Left ventricle myocardium inferior (tissue), 1 donor: Measurements from ENCODE around the gene RANBP2. TPM values are rescaled to one million over a fixed set of nuclear protein-coding genes. Genes with fewer than 3 reads are reported as not detected.
"Not testable (repeated sequence)": the region's sequence is repeated elsewhere in the genome, so short reads cannot be mapped to it uniquely, and the experiment has no call there.

Experiments
- DNase-seq: peaks from one replicate; pipeline ENCODE4 v3.0.0-alpha.2; 2020
- H3K27ac ChIP-seq: fragments of 200-600 bp; replicated peaks from 2 replicates; pipeline ENCODE4 v1.8.0; 2021
- H3K27me3 ChIP-seq: fragments of 200-600 bp; 2 replicates; pipeline ENCODE4 v1.8.0; 2021; ENCODE audit warnings: low read depth
- H3K36me3 ChIP-seq: fragments of 200-600 bp; 2 replicates; pipeline ENCODE4 v1.8.0; 2021
- H3K4me1 ChIP-seq: fragments of 200-600 bp; 2 replicates; pipeline ENCODE4 v1.8.0; 2021
- H3K4me3 ChIP-seq: fragments of 200-600 bp; 2 replicates; pipeline ENCODE4 v1.8.0; 2021; ENCODE audit warnings: mild to moderate bottlenecking, moderate library complexity
- H3K9me3 ChIP-seq: fragments of 200-600 bp; replicated peaks from 2 replicates; pipeline ENCODE4 v1.8.0; 2021
- intact Hi-C: fragments of 100-400 bp; cut with micrococcal nuclease; formaldehyde crosslinking; loops from one replicate; pipeline ENCODE4 v1.11.0; 2022
- total RNA-seq: library from RNA; stranded (reverse); fragmentation: NEBNext Ultra II Directional; extraction: Animal tissue kit (Norgen Biotek cat#: 25700); gene quantifications from one replicate; pipeline ENCODE4 v1.2.1, GENCODE V29; 2021
- TF ChIP-seq, protein P1 (sequence below): fragments of 200-600 bp; IDR thresholded peaks from 2 replicates; pipeline ENCODE4 v1.8.0; 2021; ENCODE audit warnings: antibody characterized with exemption, mild to moderate bottlenecking, borderline replicate concordance
- donor health status: DM: no; HTN: yes; CAD: no; lungs with severe emphysema.

Gene RANBP2
- total RNA-seq, 1 donor from 2014 or later: 48.0 TPM

DNA sequence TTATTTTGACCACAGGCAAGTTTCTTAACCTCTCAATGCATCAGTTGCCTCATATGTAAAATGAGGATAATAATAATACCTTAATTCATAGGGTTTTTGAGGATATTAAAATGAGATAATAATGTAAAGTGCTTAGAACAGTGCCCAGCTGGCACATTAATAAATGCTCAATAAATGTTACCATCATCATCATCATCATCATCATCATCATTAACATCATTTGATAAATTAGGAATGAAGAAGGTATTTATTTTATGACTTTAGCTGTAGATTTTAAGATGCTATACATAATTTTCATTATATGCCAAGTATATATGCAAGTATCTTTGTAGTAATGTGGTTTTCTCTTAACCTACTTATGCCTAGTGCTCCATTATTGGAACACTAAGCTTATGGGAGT, 43.3 kb downstream of the RANBP2 start:
- intact Hi-C loops, DNase-seq, H3K27me3 ChIP-seq, H3K4me3 ChIP-seq, H3K9me3 ChIP-seq, H3K4me1 ChIP-seq, H3K27ac ChIP-seq: not testable (repeated sequence)
- H3K36me3 ChIP-seq: peaks cover 52% of the 10 kb centered on the region

DNA sequence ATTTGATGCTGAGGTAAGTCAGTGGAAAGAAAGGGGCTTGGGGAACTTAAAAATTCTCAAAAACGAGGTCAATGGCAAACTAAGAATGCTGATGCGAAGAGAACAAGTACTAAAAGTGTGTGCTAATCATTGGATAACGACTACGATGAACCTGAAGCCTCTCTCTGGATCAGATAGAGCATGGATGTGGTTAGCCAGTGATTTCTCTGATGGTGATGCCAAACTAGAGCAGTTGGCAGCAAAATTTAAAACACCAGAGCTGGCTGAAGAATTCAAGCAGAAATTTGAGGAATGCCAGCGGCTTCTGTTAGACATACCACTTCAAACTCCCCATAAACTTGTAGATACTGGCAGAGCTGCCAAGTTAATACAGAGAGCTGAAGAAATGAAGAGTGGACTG, 47.4 kb downstream of the RANBP2 start:
- H3K4me3 ChIP-seq, intact Hi-C loops, H3K27ac ChIP-seq, DNase-seq, H3K9me3 ChIP-seq, H3K27me3 ChIP-seq, H3K4me1 ChIP-seq: not testable (repeated sequence)
- H3K36me3 ChIP-seq: peaks cover 55% of the 10 kb centered on the region

DNA sequence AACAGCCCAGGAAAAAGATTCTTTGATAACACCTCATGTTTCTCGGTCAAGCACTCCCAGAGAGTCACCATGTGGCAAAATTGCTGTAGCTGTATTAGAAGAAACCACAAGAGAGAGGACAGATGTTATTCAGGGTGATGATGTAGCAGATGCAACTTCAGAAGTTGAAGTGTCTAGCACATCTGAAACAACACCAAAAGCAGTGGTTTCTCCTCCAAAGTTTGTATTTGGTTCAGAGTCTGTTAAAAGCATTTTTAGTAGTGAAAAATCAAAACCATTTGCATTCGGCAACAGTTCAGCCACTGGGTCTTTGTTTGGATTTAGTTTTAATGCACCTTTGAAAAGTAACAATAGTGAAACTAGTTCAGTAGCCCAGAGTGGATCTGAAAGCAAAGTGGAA, 48.6 kb downstream of the RANBP2 start:
- DNase-seq, H3K9me3 ChIP-seq, intact Hi-C loops, H3K27ac ChIP-seq, H3K27me3 ChIP-seq, H3K4me1 ChIP-seq, H3K4me3 ChIP-seq: not testable (repeated sequence)
- peaks cover 64% of the 10 kb centered on the region for H3K36me3 ChIP-seq

DNA sequence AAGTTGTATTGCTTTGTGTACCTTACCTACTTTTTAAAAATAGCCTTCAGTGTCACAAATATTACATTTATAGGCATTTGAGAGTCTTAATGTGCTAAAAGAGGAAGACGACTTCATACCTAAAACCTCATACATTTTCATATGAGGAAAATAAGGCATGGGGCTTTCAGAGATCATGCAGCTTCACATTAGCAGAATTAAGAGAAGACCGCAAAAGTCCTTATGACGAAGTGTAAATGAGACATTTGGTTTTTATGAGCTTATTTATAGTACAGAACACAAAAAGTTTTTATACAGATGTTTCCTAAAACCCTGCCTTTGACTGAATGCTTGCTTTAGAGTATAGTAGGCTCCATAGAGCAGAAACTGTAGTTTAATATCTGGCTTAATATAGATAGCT, 57.2 kb downstream of the RANBP2 start:
- Histone ChIP-seq H3K4me3 (no peak overlapping the region), H3K27ac (no peak overlapping the region), H3K9me3 (no peaks in the 10 kb centered on the region), H3K36me3 (peaks cover 87% of the 10 kb centered on the region), H3K4me1 (no peaks in the 10 kb centered on the region), H3K27me3 (no peaks in the 10 kb centered on the region)
- TF ChIP-seq, protein P1, sequence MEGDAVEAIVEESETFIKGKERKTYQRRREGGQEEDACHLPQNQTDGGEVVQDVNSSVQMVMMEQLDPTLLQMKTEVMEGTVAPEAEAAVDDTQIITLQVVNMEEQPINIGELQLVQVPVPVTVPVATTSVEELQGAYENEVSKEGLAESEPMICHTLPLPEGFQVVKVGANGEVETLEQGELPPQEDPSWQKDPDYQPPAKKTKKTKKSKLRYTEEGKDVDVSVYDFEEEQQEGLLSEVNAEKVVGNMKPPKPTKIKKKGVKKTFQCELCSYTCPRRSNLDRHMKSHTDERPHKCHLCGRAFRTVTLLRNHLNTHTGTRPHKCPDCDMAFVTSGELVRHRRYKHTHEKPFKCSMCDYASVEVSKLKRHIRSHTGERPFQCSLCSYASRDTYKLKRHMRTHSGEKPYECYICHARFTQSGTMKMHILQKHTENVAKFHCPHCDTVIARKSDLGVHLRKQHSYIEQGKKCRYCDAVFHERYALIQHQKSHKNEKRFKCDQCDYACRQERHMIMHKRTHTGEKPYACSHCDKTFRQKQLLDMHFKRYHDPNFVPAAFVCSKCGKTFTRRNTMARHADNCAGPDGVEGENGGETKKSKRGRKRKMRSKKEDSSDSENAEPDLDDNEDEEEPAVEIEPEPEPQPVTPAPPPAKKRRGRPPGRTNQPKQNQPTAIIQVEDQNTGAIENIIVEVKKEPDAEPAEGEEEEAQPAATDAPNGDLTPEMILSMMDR: no peak
- intact Hi-C loops: no loop called here
- DNase-seq: no peak

- Histone ChIP-seq H3K4me1 (no peaks in the 10 kb centered on the region), H3K36me3 (peaks cover 87% of the 10 kb centered on the region), H3K4me3 (no peak overlapping the region), H3K27me3 (no peaks in the 10 kb centered on the region), H3K9me3 (no peaks in the 10 kb centered on the region), H3K27ac (no peak overlapping the region)
- DNase-seq: no peak
- TF ChIP-seq, protein P1: no peak
- intact Hi-C loops: no loop called here
These were observed 59.6 kb downstream of the RANBP2 start for GRCh38 chr2:108778857-108779256.

- Histone ChIP-seq H3K27me3 (no peaks in the 10 kb centered on the region), H3K36me3 (peaks cover 38% of the 10 kb centered on the region), H3K27ac (peak overlapping the region; percentile 69), H3K4me3 (peak overlapping the region; percentile 84), H3K9me3 (no peaks in the 10 kb centered on the region), H3K4me1 (peaks cover 19% of the 10 kb centered on the region)
- TF ChIP-seq, protein P1: no peak
- intact Hi-C loops: no loop called here
- no peak for DNase-seq
These were observed 66.7 kb downstream of the RANBP2 start for GRCh38 chr2:108786008-108786353.

DNA sequence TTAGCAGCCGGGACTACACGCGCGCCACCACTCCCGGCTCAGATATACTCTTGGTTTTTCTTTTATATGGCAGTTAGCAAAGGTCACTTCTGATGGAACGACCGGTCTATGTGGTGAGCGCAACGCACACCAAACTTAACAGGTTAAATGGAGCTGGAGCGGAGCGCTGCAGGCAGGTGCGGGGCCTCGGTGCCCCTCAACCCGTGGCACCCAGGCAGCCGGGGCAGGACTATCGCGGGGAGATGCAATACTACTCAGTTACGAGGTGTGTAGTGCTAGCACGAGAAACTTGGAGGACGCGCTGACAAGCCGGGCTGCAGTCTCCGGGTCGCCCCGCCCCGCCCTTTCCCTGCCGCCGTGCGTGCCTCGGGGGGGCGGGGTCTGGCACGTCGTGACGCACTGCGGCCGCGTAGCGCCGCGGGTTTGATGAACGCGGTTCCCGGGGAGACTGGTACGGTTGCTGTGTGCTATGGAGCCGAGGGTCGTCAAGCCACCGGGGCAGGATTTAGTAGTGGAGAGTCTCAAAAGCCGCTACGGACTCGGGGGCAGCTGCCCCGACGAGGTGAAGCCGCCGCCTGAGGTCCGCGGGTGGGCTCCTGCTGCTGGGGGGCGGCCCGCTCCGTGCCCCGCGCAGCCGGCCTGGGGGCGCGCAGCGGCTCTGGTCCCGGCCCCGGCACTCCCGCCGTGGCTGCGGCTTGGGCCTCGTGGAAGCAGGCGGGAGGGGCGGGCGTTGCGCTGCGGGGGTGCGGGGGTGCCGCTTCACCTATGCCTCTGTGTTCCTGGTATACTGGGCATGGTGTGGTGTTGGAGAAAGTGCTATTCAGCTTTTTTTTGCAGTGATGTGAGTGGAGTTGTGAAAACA, 67.3 kb downstream of the RANBP2 start, which contains the start of gene CCDC138:
Gene CCDC138 (plus strand): TSS at position 418 of the 862 bp plus-strand sequence. CDS start 52 bp downstream, at position 470.
- Histone ChIP-seq H3K27ac (peak within 1 kb of the TSS; percentile 69), H3K4me1 (peaks cover 19% of the 10 kb centered on the region), H3K27me3 (no peaks in the 10 kb centered on the region), H3K9me3 (no peaks in the 10 kb centered on the region), H3K4me3 (peak within 1 kb of the TSS; percentile 84), H3K36me3 (peaks cover 33% of the 10 kb centered on the region)
- intact Hi-C loops: no loop called here
- TF ChIP-seq, protein P1: no peak
- DNase-seq: peak; percentile 88
